K562 (cell line): ENCODE measurements around the gene PSMA6. TPM values are rescaled to one million over a fixed set of nuclear protein-coding genes. Genes with fewer than 3 reads are reported as not detected.
A peak's percentile ranks its signal among the peaks of the same experiment; 100 is the strongest.
"Not testable (repeated sequence)": the region's sequence is repeated elsewhere in the genome, so short reads cannot be mapped to it uniquely, and the experiment has no call there.

Experiments
- ATAC-seq: fragments of 200-7000 bp; cut with Tn5 transposase; 3 replicates; pipeline ENCODE4 v1.9.1; 2020; ENCODE audit warnings: moderate library complexity
- BruUV-seq: library from RNA; stranded (reverse); fragments of 400-500 nt; replicated peaks from 2 replicates; lab custom pipeline; 2021; lab: Mats Ljungman, UMichigan
- CTCF ChIA-PET: fragments of 300-600 bp; formaldehyde crosslinking; extraction: SDS; loops from one replicate; lab custom pipeline; 2021; ENCODE audit warnings: low intra/inter-chr PET ratio; lab: Yijun Ruan, JAX
- POLR2A ChIA-PET: fragments of 300-600, 350-650 bp; sonication (Branson Sonifier 250); formaldehyde crosslinking; extraction: SDS; loops from one replicate; lab custom pipeline; 2021; ENCODE audit warnings: antibody characterized with exemption, inconsistent platforms; lab: Yijun Ruan, JAX
- DNase-seq, 4 experiments: peaks; one replicate each; pipeline versions ENCODE4 v3.0.0 to v3.0.0-alpha.2; 2011 to 2018; ENCODE audit warnings: low spot score in 3 of 4, mixed read lengths in 3 of 4; ENCODE audit errors: extremely low read depth in 1 of 4
- FAIRE-seq: peaks from 2 replicates; lab custom pipeline; 2011; peaks lifted over from hg19 to GRCh38; lab: Jason Lieb, UNC
- H2AFZ ChIP-seq: 2 replicates; pipeline ENCODE4 v1.6.0; 2011; ENCODE audit warnings: low read depth, low read length, control low read depth, inconsistent platforms
- H3K27ac ChIP-seq: fragments of 200-600 bp; 3 replicates; pipeline ENCODE4 v1.8.0; 2011; ENCODE audit warnings: low read depth, mild to moderate bottlenecking, control low read depth, inconsistent platforms, low read length, moderate library complexity, mixed read lengths; ENCODE audit errors: extremely low read depth
- H3K27me3 ChIP-seq, 2 experiments: fragments of 300-600 bp in 1 of 2; 2 replicates in 1 of 2; 3 replicates in 1 of 2; pipeline versions ENCODE4 v1.6.0 to v1.8.0; 2011; ENCODE audit warnings: inconsistent platforms in 2 of 2, low read length in 2 of 2, mild to moderate bottlenecking in 1 of 2, mixed read lengths in 1 of 2, moderate library complexity in 1 of 2; ENCODE audit not compliant: control insufficient read depth in 2 of 2, insufficient read depth in 2 of 2
- H3K36me3 ChIP-seq: fragments of 300-600 bp; 3 replicates; pipeline ENCODE4 v1.8.0; 2011; ENCODE audit warnings: mild to moderate bottlenecking, low read length, inconsistent platforms; ENCODE audit not compliant: control insufficient read depth, insufficient read depth
- H3K4me1 ChIP-seq, 2 experiments: fragments of 200-600 bp in 1 of 2; replicated peaks in 1 of 2; 2 replicates in 1 of 2; 3 replicates in 1 of 2; pipeline versions ENCODE4 v1.5.1 to v1.8.0; 2011; ENCODE audit warnings: inconsistent platforms in 2 of 2, low read length in 2 of 2, mild to moderate bottlenecking in 1 of 2, mixed read lengths in 1 of 2, moderate library complexity in 1 of 2; ENCODE audit not compliant: control insufficient read depth in 2 of 2, insufficient read depth in 2 of 2
- H3K4me2 ChIP-seq: 2 replicates; pipeline ENCODE4 v1.6.1; 2011; ENCODE audit warnings: low read length, control low read depth, inconsistent platforms, mixed read lengths; ENCODE audit not compliant: insufficient read depth
- H3K4me3 ChIP-seq: fragments of 200-600 bp; sonication (generic), shearing (Covaris generic); 2 replicates; pipeline ENCODE4 v1.5.1; 2016; ENCODE audit warnings: control low read depth, inconsistent platforms
- H3K79me2 ChIP-seq: fragments of 200-600 bp; 3 replicates; pipeline ENCODE4 v1.8.0; 2011; ENCODE audit warnings: low read length, inconsistent platforms; ENCODE audit not compliant: control insufficient read depth, insufficient read depth
- H3K9ac ChIP-seq, 2 experiments: 2 replicates each; pipeline versions ENCODE4 v1.6.0 to v1.6.1; 2011; ENCODE audit warnings: low read depth in 2 of 2, low read length in 2 of 2, control low read depth in 1 of 2, inconsistent platforms in 1 of 2, mild to moderate bottlenecking in 1 of 2, mixed read lengths in 1 of 2; ENCODE audit not compliant: insufficient read depth in 1 of 2
- H3K9me1 ChIP-seq: one replicate; pipeline ENCODE4 v1.6.0; 2011; ENCODE audit warnings: inconsistent platforms, mild to moderate bottlenecking, low read length, moderate library complexity; ENCODE audit not compliant: control insufficient read depth, insufficient read depth
- H3K9me3 ChIP-seq: replicated peaks from 2 replicates; pipeline ENCODE4 v1.5.1; 2011; ENCODE audit warnings: low read depth, low read length, inconsistent platforms; ENCODE audit not compliant: control insufficient read depth, insufficient read depth
- H4K20me1 ChIP-seq: replicated peaks from 2 replicates; pipeline ENCODE4 v1.6.1; 2011; ENCODE audit warnings: low read length, inconsistent platforms, mixed read lengths; ENCODE audit not compliant: control insufficient read depth, insufficient read depth
- DMBX1 ChIP-seq: fragments of 250-450 bp; sonication (Bioruptor Pico); IDR thresholded peaks from 2 replicates; pipeline ENCODE4 v1.8.0; 2022; ENCODE audit warnings: inconsistent platforms, mild to moderate bottlenecking, moderate library complexity, borderline replicate concordance
- HSF4 ChIP-seq: fragments of 250-450 bp; sonication (Bioruptor Pico); IDR thresholded peaks from 2 replicates; pipeline ENCODE4 v2.1.2; 2022; ENCODE audit warnings: mild to moderate bottlenecking, moderate library complexity, borderline replicate concordance
- ID3 ChIP-seq, 2 experiments: fragments of 250-450 bp in 1 of 2; fragments of 450-650 bp in 1 of 2; sonication (Bioruptor Pico) in 1 of 2; IDR thresholded peaks; 2 replicates each; pipeline versions ENCODE4 v1.6.1 to v1.8.0; 2016 to 2021; ENCODE audit warnings: mild to moderate bottlenecking in 2 of 2, moderate library complexity in 2 of 2, missing compliant biosample characterization in 1 of 2, missing genetic modification characterization in 1 of 2
- KLF6 ChIP-seq: fragments of 250-450 bp; sonication (Bioruptor Pico); IDR thresholded peaks from 2 replicates; pipeline ENCODE4 v1.4.0; 2020; ENCODE audit warnings: mild to moderate bottlenecking, moderate library complexity, borderline replicate concordance
- NR2C2 ChIP-seq, 2 experiments: fragments of 200-800 bp in 1 of 2; sonication (Bioruptor generic) in 1 of 2; sonication (generic) in 1 of 2; formaldehyde crosslinking in 1 of 2; IDR thresholded peaks; 2 replicates each; pipeline versions ENCODE4 v1.6.1 to v1.8.0; 2016 to 2022; ENCODE audit warnings: mild to moderate bottlenecking in 1 of 2, missing compliant biosample characterization in 1 of 2, missing genetic modification characterization in 1 of 2, missing genetic modification reagents in 1 of 2
- ZBTB1 ChIP-seq: sonication (generic); formaldehyde crosslinking; IDR thresholded peaks from 2 replicates; pipeline ENCODE4 v1.8.1; 2023; ENCODE audit warnings: missing genetic modification reagents, low read depth, mild to moderate bottlenecking, borderline replicate concordance
- ZKSCAN8 ChIP-seq: fragments of 200-800 bp; sonication (Bioruptor generic); IDR thresholded peaks from 2 replicates; pipeline ENCODE4 v1.6.1; 2016; ENCODE audit warnings: missing genetic modification characterization, missing compliant biosample characterization
- ZNF24 ChIP-seq: fragments of 450-650 bp; IDR thresholded peaks from 2 replicates; pipeline ENCODE4 v1.6.1; 2016
- ZNF395 ChIP-seq: fragments of 200-800 bp; sonication (Bioruptor generic); IDR thresholded peaks from 2 replicates; pipeline ENCODE4 v1.6.1; 2017; ENCODE audit warnings: missing genetic modification characterization, missing compliant biosample characterization
- ZNF584 ChIP-seq: fragments of 200-800 bp; sonication (Bioruptor generic); IDR thresholded peaks from 2 replicates; pipeline ENCODE4 v1.6.1; 2016; ENCODE audit warnings: low read depth, mild to moderate bottlenecking, missing genetic modification characterization, missing compliant biosample characterization
- ZNF707 ChIP-seq: fragments of 250-450 bp; sonication (Bioruptor Pico); conservative IDR thresholded peaks from 2 replicates; pipeline ENCODE4 v1.8.0; 2022; ENCODE audit warnings: inconsistent platforms, mild to moderate bottlenecking, moderate library complexity
- WGBS: fragments of 100-300 bp; shearing (Covaris generic); methylation state at CpG from one replicate; pipeline ENCODE4 v1.1.6; 2016; ENCODE audit warnings: low coverage, mixed read lengths; ENCODE audit not compliant: insufficient coverage; ENCODE audit errors: missing lambda C conversion rate; 5-methylcytosine and 5-hydroxymethylcytosine counted together
- in situ Hi-C: fragments of 300-500 bp; cut with MboI; formaldehyde crosslinking; loops from 4 replicates; pipeline ENCODE4 v1.15.0; 2018; ENCODE audit warnings: inconsistent platforms, mixed read lengths
- intact Hi-C: fragments of 100-400 bp; cut with micrococcal nuclease; formaldehyde crosslinking; loops from 2 replicates; pipeline ENCODE4 v1.14.2; 2022
- polyA plus RNA-seq, 8 experiments: library from polyadenylated mRNA; depleted of rRNA in 4 of 8; stranded (reverse) in 5 of 8; unstranded in 3 of 8; fragments of >200 nt; fragmentation: Nextera tagmentation in 2 of 8; fragmentation: Illumina TruSeq in 1 of 8; extraction: Ambion mirVana in 2 of 8; extraction: Trizol in 1 of 8; gene quantifications; 2 replicates each; pipeline versions ENCODE4 v1.2.1 to v1.2.3, GENCODE V29; 2011 to 2014; ENCODE audit warnings: inconsistent platforms in 1 of 8, missing spikeins in 1 of 8
- total RNA-seq, 7 experiments: library from RNA; depleted of rRNA in 6 of 7; stranded (reverse); fragments of >200 nt in 6 of 7; fragmentation: Illumina TruSeq in 2 of 7; extraction: Trizol in 2 of 7; gene quantifications; 2 replicates each; pipeline versions ENCODE4 v1.2.1 to v1.2.3, GENCODE V29; 2011 to 2021; ENCODE audit warnings: low replicate concordance in 1 of 7

PSMA6 gene
- total and polyA plus RNA-seq, 9 of the 15 experiments (the other 6 are each of a cell fraction or from before 2014, with no cell fraction given), result 210 to 952 (median 288) TPM

- TF ChIP-seq ZNF707 (CRISPR knock-in tag) (no peak), HSF4 (peak; percentile 71; the same call in 1 of the 2 replicates), KLF6 (CRISPR knock-in tag) (peak; percentile 89; the same call in 1 of the 2 replicates), ZNF24 (no peak), ZBTB1 (no peak), DMBX1 (CRISPR knock-in tag) (peak; percentile 97)
These were observed 55.3 kb downstream of the PSMA6 start (continued) for GRCh38 chr14:35347323-35348043.

- WGBS, result 0% methylated on average over 3 of the region's 6 CpGs
- FAIRE-seq; POLR2A ChIA-PET; H3K9me1 ChIP-seq; H3K79me2 ChIP-seq; H3K4me2 ChIP-seq; H3K4me3 ChIP-seq; CTCF ChIA-PET; H3K36me3 ChIP-seq; H3K27ac ChIP-seq; H3K9me3 ChIP-seq; intact Hi-C loops; DNase-seq; ATAC-seq; BruUV-seq; H3K27me3 ChIP-seq; in situ Hi-C loops; H4K20me1 ChIP-seq; H3K9ac ChIP-seq; TF ChIP-seq NR2C2, ID3 (CRISPR knock-in tag; IDR thresholded peaks at IDR 0.05): not testable (repeated sequence)
- Histone ChIP-seq H2AFZ (peak overlapping the region; percentile 81), H3K4me1 (peaks cover 6 to 16% of the 10 kb centered on the region in 2 experiments; a peak in 4 of 5 replicates)
- TF ChIP-seq NR2C2 (tag; IDR thresholded peaks at IDR 0.05), result 0 out of 2 replicates have a peak, but pooled peaks have one; percentile 2
- peak; percentile 65; the same call in 1 of the 2 replicates for TF ChIP-seq ZNF584 (CRISPR knock-in tag)
- 0 out of 2 replicates have a peak, but pooled peaks have one; percentile 34 for TF ChIP-seq ZKSCAN8 (CRISPR knock-in tag)
- peak; percentile 9; the same call in 1 of the 2 replicates for TF ChIP-seq ID3 (tag; IDR thresholded peaks at IDR 0.05)
- peak; percentile 48; the same call in 1 of the 2 replicates for TF ChIP-seq ZNF395
These were observed 55.8 kb downstream of the PSMA6 start for GRCh38 chr14:35348044-35348380.
